ENCODE data around the gene CDYL2.

- no peak for TF ChIP-seq CTCF (IDR thresholded peaks at IDR 0.05 in 4 of 5, conservative IDR thresholded peaks at IDR 0.05 in 1 of 5)
- TF ChIP-seq POLR2A (IDR thresholded peaks at IDR 0.05) = no peak
These were observed 47.4 kb upstream of the CDYL2 start for GRCh38 chr16:80851831-80852230.
